Activated T-cell treated with anti-CD3 and anti-CD28 coated beads, Interleukin-2, amount 50 U/mL, for 48 hours (primary cell): ENCODE measurements around the gene CARMIL1.
"Not testable (repeated sequence)": the region's sequence is repeated elsewhere in the genome, so short reads cannot be mapped to it uniquely, and the experiment has no call there.

Experiments
- DNase-seq, 2 experiments: peaks; one replicate each; pipeline ENCODE4 v3.0.0-alpha.2; 2020

The CARMIL1 gene

GRCh38 chr6:25586119-25586518 lies 306.9 kb downstream of the CARMIL1 start:
- not testable (repeated sequence) for DNase-seq

- DNase-seq = no peak
These were observed 307.8 kb downstream of the CARMIL1 start for GRCh38 chr6:25586927-25587326.

GRCh38 chr6:25590986-25591385 lies 311.8 kb downstream of the CARMIL1 start:
- no peak for DNase-seq

- DNase-seq = no peak
These were observed 318.0 kb downstream of the CARMIL1 start for GRCh38 chr6:25596928-25597818.

- DNase-seq = no peak
These were observed 320.4 kb downstream of the CARMIL1 start for GRCh38 chr6:25599516-25600085.

GRCh38 chr6:25601800-25602673 lies 322.9 kb downstream of the CARMIL1 start:
- no peak for DNase-seq

- DNase-seq = no peak
These were observed 323.5 kb downstream of the CARMIL1 start for GRCh38 chr6:25602674-25602982.

GRCh38 chr6:25603251-25603650 lies 324.1 kb downstream of the CARMIL1 start:
- no peak for DNase-seq

GRCh38 chr6:25606151-25606550 lies 327.0 kb downstream of the CARMIL1 start:
- DNase-seq = no peak

GRCh38 chr6:25608558-25609174 lies 329.5 kb downstream of the CARMIL1 start:
- no peak for DNase-seq

GRCh38 chr6:25612666-25613065 lies 333.5 kb downstream of the CARMIL1 start:
- no peak for DNase-seq

GRCh38 chr6:25613415-25613814 lies 334.2 kb downstream of the CARMIL1 start:
- DNase-seq = no peak

- no peak for DNase-seq
These were observed 334.9 kb downstream of the CARMIL1 start for GRCh38 chr6:25614052-25614451.

- DNase-seq = no peak
These were observed 336.3 kb downstream of the CARMIL1 start for GRCh38 chr6:25615471-25615870.

- no peak for DNase-seq
These were observed 338.8 kb downstream of the CARMIL1 start for GRCh38 chr6:25617997-25618396.

- no peak for DNase-seq
These were observed 340.0 kb downstream of the CARMIL1 start for GRCh38 chr6:25619217-25619616.

- DNase-seq = no peak
These were observed 341.2 kb downstream of the CARMIL1 start for GRCh38 chr6:25620391-25620790.

- DNase-seq = no peak
These were observed 343.9 kb downstream of the CARMIL1 start for GRCh38 chr6:25623065-25623464.

- no peak for DNase-seq
These were observed 344.7 kb downstream of the CARMIL1 start for GRCh38 chr6:25623879-25624278.

- no peak for DNase-seq
These were observed 347.8 kb downstream of the CARMIL1 start for GRCh38 chr6:25627001-25627400.

GRCh38 chr6:25628471-25629197 lies 349.5 kb downstream of the CARMIL1 start:
- no peak for DNase-seq

GRCh38 chr6:25629198-25629576 lies 350.0 kb downstream of the CARMIL1 start:
- DNase-seq = no peak
